ENCODE data around the gene MRPL50. TPM values are rescaled to one million over a fixed set of nuclear protein-coding genes. Genes with fewer than 3 reads are reported as not detected.

MRPL50 gene
- total RNA-seq, 1 donor from 2014 or later, result 11.9 TPM

DNA sequence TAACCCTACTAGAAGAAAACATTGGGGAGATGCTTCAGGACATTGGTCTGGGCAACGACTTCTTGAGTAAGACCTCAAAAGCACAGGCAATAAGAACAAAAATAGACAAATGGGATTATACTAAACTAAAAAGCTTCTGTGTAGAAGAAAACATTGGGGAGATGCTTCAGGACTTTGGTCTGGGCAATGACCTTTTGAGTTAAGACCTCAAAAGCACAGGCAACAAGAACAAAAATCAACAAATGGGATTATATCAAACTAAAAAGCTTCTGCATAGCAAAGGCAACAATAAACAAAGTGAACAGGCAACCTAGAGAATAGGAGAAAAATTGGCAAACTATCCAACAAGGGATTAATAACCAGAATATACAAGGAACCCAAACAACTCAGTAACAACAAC is 3.7 kb downstream of the MRPL50 start:
- TF ChIP-seq, protein P1, sequence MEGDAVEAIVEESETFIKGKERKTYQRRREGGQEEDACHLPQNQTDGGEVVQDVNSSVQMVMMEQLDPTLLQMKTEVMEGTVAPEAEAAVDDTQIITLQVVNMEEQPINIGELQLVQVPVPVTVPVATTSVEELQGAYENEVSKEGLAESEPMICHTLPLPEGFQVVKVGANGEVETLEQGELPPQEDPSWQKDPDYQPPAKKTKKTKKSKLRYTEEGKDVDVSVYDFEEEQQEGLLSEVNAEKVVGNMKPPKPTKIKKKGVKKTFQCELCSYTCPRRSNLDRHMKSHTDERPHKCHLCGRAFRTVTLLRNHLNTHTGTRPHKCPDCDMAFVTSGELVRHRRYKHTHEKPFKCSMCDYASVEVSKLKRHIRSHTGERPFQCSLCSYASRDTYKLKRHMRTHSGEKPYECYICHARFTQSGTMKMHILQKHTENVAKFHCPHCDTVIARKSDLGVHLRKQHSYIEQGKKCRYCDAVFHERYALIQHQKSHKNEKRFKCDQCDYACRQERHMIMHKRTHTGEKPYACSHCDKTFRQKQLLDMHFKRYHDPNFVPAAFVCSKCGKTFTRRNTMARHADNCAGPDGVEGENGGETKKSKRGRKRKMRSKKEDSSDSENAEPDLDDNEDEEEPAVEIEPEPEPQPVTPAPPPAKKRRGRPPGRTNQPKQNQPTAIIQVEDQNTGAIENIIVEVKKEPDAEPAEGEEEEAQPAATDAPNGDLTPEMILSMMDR (IDR thresholded peaks at IDR 0.05; ENCODE audit: insufficient read depth, low read depth, low read length), result no peak
- no peak overlapping the region for H3K27ac ChIP-seq (ENCODE audit: low read depth, low read length)
- H3K4me3 Mint-ChIP-seq (ENCODE audit: unreplicated experiment), result no peak overlapping the region
- FAIRE-seq (no peak), DNase-seq (ENCODE audit: low read depth) (no peak)
- no peaks in the 10 kb centered on the region for H3K27me3 ChIP-seq (ENCODE audit: insufficient read depth, low read length)
- H3K4me2 ChIP-seq (ENCODE audit: low read length), result no peak overlapping the region
- H3K4me1 Mint-ChIP-seq (ENCODE audit: low read depth, unreplicated experiment), result peaks cover 6% of the 10 kb centered on the region
- no peak overlapping the region for H3K4me3 ChIP-seq (ENCODE audit: insufficient read depth, low read depth, low read length)
- H3K36me3 ChIP-seq (ENCODE audit: insufficient read depth, low read length), result peaks cover 9% of the 10 kb centered on the region
- peaks cover 39% of the 10 kb centered on the region for H4K20me1 ChIP-seq (ENCODE audit: insufficient read depth, low read length)
- H3K27ac Mint-ChIP-seq (ENCODE audit: unreplicated experiment), result no peak overlapping the region
- H3K9ac ChIP-seq (ENCODE audit: low read length), result no peak overlapping the region
- no peaks in the 10 kb centered on the region for H3K27me3 Mint-ChIP-seq (ENCODE audit: low read depth, unreplicated experiment)
- peaks cover 8% of the 10 kb centered on the region for H3K36me3 Mint-ChIP-seq (ENCODE audit: low read depth, unreplicated experiment)
- H3K9me3 Mint-ChIP-seq (ENCODE audit: unreplicated experiment), result peaks cover 4% of the 10 kb centered on the region
- peaks cover 87% of the 10 kb centered on the region for H3K79me2 ChIP-seq (ENCODE audit: insufficient read depth, low read length)
- no peaks in the 10 kb centered on the region for H3K9me3 ChIP-seq (ENCODE audit: insufficient read depth, low read depth, low read length)
- H3K4me1 ChIP-seq (ENCODE audit: insufficient read depth, low read length), result peaks cover 10% of the 10 kb centered on the region
- H2AFZ ChIP-seq (ENCODE audit: low read depth, low read length), result no peak overlapping the region

DNA sequence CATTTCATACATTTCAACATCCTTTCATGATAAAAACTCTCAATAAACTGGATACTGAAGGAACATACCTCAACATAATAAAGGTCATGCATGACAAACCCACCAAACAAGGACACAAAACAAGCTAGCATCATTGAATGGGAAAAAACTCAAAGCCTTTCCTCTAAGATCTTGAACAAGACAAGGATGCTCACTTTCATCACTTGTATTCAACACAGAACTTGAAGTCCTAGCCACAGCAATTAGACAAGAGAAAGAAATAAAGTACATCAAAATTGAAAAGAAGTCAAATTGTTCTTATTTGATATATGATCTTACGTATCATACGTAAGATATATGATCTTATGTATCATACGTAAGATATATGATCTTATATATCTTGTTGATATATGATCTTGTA is 5.3 kb downstream of the MRPL50 start:
- H3K4me1 Mint-ChIP-seq (ENCODE audit: low read depth, unreplicated experiment), result peaks cover 6% of the 10 kb centered on the region
- peaks cover 4% of the 10 kb centered on the region for H3K9me3 Mint-ChIP-seq (ENCODE audit: unreplicated experiment)
- H3K4me2 ChIP-seq (ENCODE audit: low read length), result no peak overlapping the region
- H2AFZ ChIP-seq (ENCODE audit: low read depth, low read length), result no peak overlapping the region
- H3K4me1 ChIP-seq (ENCODE audit: insufficient read depth, low read length), result peaks cover 6% of the 10 kb centered on the region
- FAIRE-seq (no peak), DNase-seq (ENCODE audit: low read depth) (no peak)
- peaks cover 8% of the 10 kb centered on the region for H3K36me3 Mint-ChIP-seq (ENCODE audit: low read depth, unreplicated experiment)
- H3K4me3 Mint-ChIP-seq (ENCODE audit: unreplicated experiment), result no peak overlapping the region
- peaks cover 12% of the 10 kb centered on the region for H3K36me3 ChIP-seq (ENCODE audit: insufficient read depth, low read length)
- peaks cover 75% of the 10 kb centered on the region for H3K79me2 ChIP-seq (ENCODE audit: insufficient read depth, low read length)
- no peak overlapping the region for H3K27ac ChIP-seq (ENCODE audit: low read depth, low read length)
- H3K27me3 Mint-ChIP-seq (ENCODE audit: low read depth, unreplicated experiment), result no peaks in the 10 kb centered on the region
- peaks cover 39% of the 10 kb centered on the region for H4K20me1 ChIP-seq (ENCODE audit: insufficient read depth, low read length)
- no peaks in the 10 kb centered on the region for H3K27me3 ChIP-seq (ENCODE audit: insufficient read depth, low read length)
- H3K9ac ChIP-seq (ENCODE audit: low read length), result no peak overlapping the region
- no peak overlapping the region for H3K27ac Mint-ChIP-seq (ENCODE audit: unreplicated experiment)
- no peaks in the 10 kb centered on the region for H3K9me3 ChIP-seq (ENCODE audit: insufficient read depth, low read depth, low read length)
- no peak overlapping the region for H3K4me3 ChIP-seq (ENCODE audit: insufficient read depth, low read depth, low read length)
- no peak for TF ChIP-seq EZH2 (IDR thresholded peaks at IDR 0.05; ENCODE audit: insufficient read depth, low read length)
- TF ChIP-seq, protein P1 (IDR thresholded peaks at IDR 0.05; ENCODE audit: insufficient read depth, low read depth, low read length), result no peak

DNA sequence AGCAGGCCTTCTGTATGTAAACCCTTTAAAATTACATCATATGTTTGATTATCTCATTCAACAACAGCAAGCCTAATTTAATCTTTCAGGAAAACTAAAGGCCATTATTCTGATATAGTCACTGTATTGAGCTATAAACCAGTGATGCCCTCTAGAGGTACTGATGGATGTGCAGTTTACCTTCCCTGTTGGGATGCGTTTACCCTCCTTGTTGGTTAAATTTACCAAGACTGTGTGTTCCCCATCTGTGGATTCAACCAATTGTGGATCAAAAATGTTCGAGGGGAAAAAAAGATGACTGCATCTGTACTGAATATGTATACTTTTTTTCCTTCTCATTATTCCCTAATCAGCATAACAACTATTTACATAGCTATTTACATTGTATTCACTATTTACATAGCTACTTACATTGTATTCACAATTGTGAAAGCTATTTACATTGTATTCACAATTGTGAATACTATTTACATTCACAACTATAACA is 9.9 kb downstream of the MRPL50 start:
- H2AFZ ChIP-seq (ENCODE audit: low read depth, low read length), result no peak overlapping the region
- Mint-ChIP-seq H3K4me3 (ENCODE audit: unreplicated experiment) (no peak overlapping the region), H3K27me3 (ENCODE audit: low read depth, unreplicated experiment) (no peaks in the 10 kb centered on the region), H3K36me3 (ENCODE audit: low read depth, unreplicated experiment) (peaks cover 11% of the 10 kb centered on the region), H3K27ac (ENCODE audit: unreplicated experiment) (no peak overlapping the region), H3K9me3 (ENCODE audit: unreplicated experiment) (peaks cover 14% of the 10 kb centered on the region), H3K4me1 (ENCODE audit: low read depth, unreplicated experiment) (peaks cover 14% of the 10 kb centered on the region)
- H3K27ac ChIP-seq (ENCODE audit: low read depth, low read length), result no peak overlapping the region
- no peaks in the 10 kb centered on the region for H3K27me3 ChIP-seq (ENCODE audit: insufficient read depth, low read length)
- no peak overlapping the region for H3K9ac ChIP-seq (ENCODE audit: low read length)
- peaks cover 22% of the 10 kb centered on the region for H4K20me1 ChIP-seq (ENCODE audit: insufficient read depth, low read length)
- H3K4me1 ChIP-seq (ENCODE audit: insufficient read depth, low read length), result no peaks in the 10 kb centered on the region
- FAIRE-seq (no peak), DNase-seq (ENCODE audit: low read depth) (no peak)
- no peaks in the 10 kb centered on the region for H3K9me3 ChIP-seq (ENCODE audit: insufficient read depth, low read depth, low read length)
- no peak overlapping the region for H3K4me3 ChIP-seq (ENCODE audit: insufficient read depth, low read depth, low read length)
- H3K4me2 ChIP-seq (ENCODE audit: low read length), result no peak overlapping the region
- TF ChIP-seq, protein P1 (IDR thresholded peaks at IDR 0.05; ENCODE audit: insufficient read depth, low read depth, low read length), result peak; percentile 38
- no peak for TF ChIP-seq EZH2 (IDR thresholded peaks at IDR 0.05; ENCODE audit: insufficient read depth, low read length)
- peaks cover 12% of the 10 kb centered on the region for H3K36me3 ChIP-seq (ENCODE audit: insufficient read depth, low read length)
- H3K79me2 ChIP-seq (ENCODE audit: insufficient read depth, low read length), result peaks cover 30% of the 10 kb centered on the region

All from astrocyte (in vitro differentiated cells and primary cell).